GM19351 (cell line): ENCODE data around the gene PTK6.
"Not testable (repeated sequence)": the region's sequence is repeated elsewhere in the genome, so short reads cannot be mapped to it uniquely, and the experiment has no call there.

ENCODE experiments used
- ATAC-seq: cut with Tn5 transposase; IDR thresholded peaks from one replicate; pipeline ENCODE4 v1.9.1; 2021; ENCODE audit warnings: mild to moderate bottlenecking, moderate library complexity; ENCODE audit not compliant: unreplicated experiment

Gene PTK6

DNA sequence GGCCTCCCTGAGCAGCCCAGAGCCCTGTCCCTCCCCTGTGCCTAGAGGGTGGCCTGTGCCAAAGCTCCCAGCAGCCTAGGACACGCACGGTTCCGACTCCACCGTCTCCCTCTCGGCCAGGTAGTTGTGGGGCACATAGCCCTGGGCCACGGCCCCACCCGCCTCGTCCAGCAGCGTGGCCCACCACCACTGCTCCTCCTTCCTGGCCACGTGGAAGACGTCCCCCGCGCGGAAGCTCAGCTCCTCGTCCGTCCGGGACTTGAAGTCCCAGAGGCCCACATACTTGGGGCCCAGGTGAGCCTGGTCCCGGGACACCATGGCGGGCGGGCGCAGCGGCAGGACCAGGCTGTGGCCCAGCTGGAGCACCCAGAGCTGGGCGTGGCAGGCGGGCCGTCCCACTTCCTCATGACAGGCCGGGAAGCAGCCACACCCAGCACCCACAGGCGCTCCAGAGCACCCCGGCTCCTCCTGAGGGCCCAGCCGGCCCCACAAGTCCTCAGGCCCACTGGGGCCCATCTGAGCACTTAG, at the start of gene PTK6:
PTK6 (minus strand) TSS at position 380 of the 528 bp plus-strand sequence; CDS start at position 318, 62 bp downstream.
- peak; percentile 34 for ATAC-seq

DNA sequence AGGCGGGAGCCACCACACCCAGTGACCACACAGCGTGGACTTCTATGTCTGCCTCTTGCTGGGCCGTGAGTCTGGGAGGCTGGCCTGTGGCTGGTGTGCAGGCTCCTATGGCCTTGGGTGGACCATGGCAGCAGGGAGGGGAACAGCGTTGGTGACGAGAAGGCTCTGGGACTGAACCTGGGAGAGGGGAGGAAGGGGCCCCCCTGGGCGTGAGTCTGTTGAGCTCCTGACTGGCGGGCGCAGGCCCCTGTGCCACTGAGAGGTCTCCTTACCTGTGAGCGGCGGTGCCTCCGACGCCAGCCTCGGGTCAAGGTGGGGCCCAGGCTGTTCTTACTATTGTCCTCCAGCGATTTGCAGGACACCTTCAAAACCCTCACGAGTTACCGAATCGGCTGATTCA, 49.6 kb upstream of the PTK6 start:
- ATAC-seq: no peak

DNA sequence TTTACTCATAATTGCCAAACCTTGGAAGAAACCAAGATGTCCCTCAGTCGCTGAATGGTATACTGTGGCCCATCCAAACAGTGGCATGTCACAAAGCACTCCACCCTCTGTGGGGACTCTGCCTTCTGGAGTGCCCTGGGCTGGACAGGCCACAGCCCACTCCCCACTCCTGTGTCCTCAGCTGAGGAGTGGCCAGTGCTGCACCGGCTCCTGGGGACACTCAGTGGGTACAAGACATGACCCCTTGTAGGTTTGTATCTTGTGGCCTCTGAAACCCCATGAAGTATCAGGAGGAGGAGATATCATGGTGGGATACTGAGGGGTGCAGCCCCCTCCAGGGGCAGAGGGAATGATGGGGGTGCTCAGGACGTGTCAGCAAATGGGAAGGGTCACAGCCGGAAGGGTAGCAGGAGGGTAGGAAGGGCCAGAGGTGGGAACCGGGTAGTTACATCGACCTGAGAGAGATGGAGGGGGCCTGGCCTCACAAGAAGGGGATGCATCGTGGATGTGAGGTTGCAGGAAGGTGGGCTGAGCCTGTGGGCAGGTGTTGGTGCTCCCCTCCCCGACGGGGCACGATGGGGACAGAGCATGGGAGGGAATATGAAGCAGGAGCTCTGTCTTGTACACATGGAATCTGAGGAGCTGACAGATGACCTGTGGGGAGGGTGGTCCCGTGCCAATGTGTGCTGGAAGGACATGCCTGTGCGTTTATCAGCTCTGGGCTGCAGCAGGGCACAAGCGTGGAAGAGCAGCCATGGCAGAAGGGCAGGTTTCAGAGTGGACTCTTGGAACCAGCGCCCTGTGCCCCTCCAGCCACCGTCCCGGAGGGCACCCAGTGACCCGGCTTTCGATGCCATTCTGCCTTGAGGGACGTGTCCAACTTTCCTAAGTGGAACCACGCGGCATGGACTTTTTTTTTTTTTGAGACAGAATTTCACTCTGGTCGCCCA, 48.7 kb upstream of the PTK6 start:
- ATAC-seq: no peak

DNA sequence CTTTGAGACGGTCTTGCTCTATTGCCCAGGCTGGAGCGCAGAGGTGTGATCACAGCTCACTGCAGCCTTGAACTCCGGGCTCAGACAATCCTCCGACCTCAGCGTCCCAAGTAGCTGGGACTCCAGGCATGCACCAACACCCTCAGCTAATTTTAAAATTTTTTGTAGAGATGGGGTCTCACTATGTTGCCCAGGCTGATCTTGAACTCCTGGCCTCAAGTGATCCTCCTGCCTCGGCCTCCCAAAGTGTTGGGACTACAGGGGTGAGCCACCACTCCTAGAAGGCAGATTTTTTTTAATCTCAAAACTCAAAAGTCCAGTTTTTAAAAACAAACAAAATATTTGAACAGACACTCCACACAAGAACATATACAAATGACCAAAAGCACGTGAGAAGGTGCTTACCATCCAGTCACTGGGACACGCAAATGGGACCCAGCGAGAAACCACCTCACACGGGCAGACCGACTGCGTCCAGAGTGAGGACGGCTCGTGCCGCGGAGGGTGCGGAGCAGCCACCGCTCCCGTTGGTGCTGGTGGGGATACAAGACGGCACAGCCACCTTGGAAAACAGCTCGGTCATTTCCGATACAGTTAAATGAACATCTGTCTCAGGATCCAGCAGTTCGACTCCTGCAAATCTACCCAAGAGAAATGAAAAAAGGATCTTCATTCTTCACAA, 45.3 kb upstream of the PTK6 start:
- no peak for ATAC-seq

DNA sequence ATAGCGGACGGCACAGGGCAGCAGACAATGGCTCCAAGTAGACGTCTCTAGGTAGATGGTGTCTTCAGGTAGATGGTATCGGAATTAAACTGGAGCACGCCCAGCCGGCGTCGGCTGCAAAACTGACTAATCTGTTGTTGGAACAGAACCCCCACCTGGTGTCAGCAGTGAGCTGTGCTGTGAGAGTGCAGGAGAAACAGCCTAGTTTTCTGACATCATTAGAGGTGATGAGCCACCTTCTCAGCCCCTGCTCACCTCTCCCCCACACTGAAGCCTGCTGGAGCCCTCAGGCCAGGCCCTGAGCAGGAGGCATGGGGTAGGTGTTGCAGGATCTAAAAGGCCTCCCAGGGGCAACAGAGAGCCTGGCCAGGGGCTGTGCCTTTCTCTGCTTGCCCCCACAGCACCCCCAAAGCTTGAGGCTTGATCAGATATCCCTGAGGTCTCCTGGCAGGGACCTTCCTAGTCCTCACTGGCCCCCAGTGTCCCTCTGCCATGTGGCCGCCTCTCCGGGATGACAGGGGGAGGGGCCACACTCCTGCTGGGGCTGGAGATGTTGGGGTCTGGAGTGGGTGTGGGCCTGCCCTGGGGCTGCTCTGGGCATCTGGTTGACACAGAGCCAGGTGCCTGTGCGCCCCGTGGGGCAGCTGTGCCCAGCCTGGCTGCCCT, 43.8 kb upstream of the PTK6 start:
- ATAC-seq: no peak

DNA sequence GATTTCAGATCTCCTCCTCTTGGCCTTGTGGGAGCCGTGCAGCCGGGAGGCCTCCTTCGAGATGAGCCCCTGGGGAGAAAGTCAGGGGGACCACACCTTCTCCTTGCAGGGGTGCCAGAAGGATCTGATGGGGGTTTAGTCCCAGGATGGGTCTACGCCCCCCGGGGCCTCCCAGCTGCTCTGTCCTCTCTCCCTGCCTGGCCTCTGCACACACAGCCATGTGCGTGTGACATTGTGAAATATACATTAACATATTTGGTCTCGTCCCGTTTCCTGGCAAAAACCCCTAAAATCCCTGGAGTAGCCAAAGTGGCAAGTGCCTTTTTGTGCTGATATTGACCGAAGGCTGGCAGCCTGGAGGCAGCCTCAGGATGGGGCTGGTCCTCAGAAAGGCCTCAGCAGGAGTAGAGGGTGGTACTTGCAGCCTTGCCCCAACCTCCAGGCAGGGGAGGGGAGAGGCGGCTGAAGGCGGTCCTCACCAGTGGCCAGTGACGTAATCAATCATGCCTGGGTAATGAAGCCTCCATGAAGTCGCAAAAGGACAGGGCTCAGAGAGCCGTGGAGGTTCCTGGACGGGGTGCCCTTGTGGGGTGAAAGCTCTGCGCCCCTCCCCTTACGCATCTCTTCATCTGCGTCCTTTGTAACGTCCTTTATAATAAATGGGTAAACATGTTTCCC, 42.0 kb upstream of the PTK6 start:
- no peak for ATAC-seq

DNA sequence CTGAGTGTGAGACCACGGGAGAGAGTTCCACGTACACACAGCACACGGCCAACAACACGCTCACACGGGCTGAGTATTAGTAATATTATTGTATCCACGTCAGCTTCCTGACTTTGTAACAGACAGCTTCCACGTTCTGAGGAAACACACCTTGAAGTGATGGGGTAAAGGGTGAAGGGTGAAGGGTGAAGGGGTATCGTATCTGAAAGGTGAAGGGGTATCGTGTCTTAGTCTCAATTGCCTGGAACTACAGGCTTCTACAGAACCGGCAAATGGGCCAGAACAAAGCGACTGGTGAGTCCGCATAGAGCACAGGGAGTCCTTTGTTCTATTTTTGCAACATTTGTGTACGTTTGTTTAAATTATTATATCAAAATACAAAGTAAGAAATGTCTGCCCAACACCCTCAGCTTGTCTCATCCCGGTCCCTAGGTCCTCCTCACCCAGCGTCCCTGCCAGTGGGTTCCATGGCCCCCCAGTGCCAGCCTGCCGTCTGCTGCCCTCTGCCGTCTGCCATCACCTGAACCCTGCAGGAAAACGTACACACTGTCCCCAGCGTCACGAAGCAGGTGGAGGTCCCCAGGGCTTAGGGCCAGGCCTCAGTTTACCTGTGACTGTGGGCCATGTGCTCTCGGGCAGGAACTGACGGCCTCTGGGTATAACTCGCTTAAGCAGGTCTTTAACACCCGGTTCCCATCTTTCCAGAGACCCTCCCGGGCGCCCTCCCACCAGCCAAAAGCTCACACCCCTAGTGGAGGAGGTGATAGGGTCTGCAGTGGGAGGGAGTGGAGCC, 41.2 kb upstream of the PTK6 start:
- no peak for ATAC-seq

DNA sequence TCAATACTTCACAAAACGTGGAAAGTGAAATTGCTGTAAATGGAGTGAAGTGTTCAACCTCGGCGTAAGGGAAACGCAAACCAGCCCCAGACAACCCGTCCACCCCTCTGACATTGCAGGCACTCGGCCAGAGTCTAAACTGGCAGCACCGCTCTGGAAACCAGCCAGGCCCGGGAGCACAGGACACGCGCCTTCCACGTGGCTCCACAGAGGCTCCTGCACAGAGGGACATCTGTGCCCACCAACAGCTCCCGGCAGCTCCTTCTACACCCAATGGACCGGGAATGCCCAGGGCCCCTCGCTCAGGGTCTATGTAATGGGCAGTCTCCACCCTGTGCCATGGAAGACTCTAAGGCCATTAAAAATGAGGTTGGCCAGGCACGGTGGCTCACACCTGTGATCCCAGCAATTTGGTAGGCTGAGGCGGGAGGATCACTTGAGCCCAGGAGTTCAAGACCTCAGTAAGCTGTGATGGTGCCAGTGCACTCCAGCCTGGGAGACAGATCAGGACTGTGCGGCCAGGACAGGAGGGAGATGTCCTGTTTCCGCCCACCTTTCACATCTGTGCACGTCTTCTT, 40.2 kb upstream of the PTK6 start:
- no peak for ATAC-seq

DNA sequence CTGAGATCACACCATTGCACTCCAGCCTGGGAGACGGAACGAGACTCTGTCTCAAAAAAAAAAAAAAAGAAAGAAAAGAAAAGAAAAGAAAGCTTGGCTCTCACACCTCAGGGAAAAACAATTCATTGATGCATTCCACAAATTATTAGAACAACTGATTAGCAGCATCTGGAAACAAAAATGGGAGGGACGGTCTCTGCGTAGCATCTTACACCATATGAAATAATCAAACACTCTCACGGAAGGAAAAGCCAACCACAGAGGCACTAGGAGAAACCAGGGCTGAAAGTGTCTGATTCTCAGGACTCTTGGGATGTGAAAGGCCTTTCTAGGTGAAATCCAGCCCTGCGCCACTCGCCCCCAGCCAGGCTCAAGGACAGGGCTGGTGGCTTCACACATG, 39.1 kb upstream of the PTK6 start:
- no peak for ATAC-seq

DNA sequence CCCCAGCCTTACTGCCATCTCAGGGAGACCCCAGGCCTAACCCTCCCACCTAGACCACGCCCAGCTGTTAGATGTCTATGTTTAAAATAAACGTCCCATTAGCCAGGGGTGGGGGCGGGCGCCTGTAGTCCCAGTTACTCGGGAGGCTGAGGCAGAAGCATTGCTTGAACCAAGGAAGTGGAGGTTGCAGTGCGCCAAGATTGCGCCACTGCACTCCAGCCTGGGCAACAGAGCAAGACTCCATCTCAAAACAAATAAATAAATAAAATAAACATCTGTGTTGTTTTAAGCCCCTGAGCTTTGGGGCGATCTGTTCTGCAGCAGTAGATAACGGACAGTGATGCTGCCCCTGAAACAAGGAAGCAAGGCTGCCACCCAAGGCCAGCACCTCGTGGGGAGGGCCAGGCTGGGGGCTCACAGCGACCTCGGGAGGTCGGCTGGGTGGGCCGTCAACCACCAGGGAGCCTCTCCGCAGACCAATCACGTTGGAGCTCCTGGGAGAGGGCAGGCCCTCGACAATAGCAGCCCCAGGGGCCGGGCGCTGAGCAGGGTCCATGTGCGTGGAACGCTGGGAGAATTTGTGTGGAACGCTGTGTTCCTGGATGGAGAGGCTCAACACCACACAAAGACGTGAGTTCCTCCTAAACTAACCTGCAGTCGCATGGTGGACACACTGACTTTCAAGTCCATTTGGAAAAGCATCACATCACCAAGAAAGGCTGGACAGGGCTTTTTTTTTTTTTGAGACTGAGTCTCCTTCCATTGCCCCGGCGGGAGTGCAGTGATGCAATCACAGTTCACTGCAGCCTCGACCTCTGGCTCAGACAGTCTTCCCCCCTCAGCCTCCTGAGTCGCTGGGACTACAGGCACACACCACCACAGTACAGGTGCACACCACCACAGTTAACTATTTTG, 37.9 kb upstream of the PTK6 start:
- no peak for ATAC-seq

DNA sequence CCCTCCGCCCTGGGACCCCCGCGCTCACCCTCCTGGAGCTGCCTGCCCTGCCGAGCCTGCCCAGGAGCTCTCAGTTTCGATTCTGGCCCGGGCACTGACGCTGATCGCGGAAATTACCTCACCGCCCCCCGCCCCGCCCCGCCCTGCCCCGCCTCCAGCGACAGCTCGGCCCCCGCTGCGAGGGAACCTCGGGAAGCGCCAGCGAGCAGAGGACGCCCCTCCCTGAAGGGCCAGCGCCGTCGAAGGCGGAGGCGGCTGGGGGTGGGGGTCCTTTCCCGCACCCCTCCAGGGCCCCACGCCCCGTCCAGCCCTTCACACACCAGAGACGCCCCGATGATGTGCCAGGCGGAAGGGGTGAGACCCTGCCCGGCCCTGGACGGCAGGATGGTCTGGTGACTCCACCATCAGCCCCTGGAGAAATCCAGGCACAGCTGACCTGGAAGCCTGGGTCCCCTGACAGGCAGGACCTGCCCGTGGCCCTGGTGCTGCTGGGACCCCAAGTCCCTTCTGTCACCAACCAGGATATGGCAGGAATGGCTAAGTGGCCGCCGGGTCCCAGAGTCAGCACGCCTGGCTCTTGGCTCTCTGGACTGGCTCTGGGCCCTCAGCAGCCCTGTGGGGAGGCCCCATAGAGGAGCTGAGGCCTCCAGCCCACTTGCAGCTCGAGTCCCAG, 37.1 kb upstream of the PTK6 start, which contains the start of gene HELZ2:
HELZ2 (minus strand) TSS at position 84 of the 673 bp plus-strand sequence. CDS start 1,854 bp downstream, outside the sequence.
- no peak for ATAC-seq

DNA sequence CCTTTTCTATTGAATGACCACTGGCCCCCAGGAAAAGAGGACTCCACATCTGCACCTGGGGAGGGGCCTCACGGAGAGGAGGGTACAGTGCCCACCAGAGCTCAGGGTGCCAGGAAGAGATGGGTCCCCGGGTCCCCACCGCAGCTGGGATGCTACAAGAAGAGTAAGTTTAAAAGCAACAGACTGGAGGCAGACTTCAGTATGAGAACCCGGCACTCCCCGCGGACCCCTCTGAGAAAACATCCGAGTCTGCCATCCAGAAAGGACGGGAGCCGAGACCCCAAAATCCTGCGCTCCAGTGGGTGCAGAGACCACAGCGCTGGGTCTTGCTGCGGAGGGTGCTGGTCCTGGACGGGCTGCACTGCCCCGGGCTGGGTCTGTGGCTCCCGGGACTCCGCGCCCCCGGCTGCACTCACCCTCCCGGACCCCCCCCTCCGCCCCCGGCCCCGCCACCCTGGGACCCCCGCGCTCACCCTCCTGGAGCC, 36.5 kb upstream of the PTK6 start:
- ATAC-seq: no peak

DNA sequence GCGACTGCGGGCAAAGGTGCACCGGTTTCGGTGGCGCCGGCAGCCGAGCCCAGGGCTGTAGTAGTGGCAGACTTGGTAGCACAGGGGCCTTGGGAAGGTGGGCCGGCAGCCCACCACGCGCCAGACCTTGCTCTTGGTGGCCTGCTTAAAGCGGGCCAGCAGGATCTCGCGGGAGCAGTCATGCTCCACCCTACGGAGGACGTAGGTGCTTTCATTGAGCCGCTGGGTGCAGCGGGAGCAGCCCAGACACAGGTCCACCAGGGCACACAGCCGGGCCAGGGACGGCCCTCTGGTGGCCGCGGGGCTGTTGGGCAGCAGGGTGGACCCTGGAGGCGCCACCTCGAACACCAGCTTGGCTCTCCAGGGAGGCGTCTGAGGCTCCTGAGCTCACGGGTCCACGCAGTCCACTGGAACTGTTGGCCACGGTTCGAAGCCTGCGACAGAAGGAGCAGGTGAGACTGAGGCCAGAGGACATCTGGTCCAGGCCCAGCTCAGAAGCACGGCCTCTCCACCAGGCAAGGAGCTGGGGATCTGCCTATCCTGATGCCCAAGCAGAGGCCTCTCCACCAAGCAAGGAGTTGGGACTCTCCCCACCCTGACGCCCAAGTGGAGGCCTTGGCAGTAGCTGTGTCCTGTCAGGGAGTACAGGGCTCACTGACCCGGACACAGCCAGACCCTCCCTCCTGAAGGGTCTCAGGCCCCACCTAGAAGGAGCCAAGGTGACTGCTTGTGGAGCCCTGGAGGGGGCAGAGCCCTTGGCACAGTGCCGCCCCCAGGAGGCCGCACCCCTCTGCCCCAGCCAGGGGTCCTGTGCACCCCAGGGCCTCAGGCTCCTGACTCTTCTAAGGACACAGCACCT, 35.8 kb upstream of the PTK6 start:
- ATAC-seq: no peak

DNA sequence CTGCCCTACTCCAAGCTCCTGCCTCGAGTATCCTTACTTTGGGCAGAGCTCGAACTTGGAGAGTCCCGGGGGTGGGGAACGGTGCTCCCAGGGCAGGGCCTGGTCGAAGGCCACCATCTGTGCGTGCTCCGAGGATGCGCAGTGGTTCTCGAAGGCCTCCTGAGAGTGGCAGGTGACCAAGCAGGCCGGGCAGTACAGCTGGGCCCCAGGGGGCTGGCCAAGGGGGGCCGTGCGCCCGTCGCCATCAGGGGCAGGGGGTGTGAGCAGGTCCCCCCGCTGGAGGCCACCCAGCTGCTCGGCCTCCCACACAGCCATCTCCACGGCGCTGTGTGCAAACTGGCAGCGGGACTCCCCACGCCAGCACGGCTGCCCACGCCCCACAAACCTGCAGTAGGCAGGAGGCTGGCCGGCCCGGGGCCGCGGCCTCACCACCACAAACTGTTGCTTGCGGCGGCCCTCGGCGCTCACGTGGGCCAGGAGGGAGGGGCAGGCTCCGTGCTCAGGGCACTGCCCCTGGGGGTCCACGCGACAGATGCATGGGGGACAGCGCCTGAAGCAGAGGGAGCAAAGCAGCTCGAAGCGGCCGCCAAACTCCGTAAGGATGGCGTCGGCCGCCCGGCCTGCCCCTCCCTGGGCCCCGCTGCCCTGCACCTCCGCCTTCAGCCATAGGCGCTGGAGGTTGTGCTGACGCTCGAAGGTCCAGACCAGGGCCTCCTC, 35.1 kb upstream of the PTK6 start:
- no peak for ATAC-seq

DNA sequence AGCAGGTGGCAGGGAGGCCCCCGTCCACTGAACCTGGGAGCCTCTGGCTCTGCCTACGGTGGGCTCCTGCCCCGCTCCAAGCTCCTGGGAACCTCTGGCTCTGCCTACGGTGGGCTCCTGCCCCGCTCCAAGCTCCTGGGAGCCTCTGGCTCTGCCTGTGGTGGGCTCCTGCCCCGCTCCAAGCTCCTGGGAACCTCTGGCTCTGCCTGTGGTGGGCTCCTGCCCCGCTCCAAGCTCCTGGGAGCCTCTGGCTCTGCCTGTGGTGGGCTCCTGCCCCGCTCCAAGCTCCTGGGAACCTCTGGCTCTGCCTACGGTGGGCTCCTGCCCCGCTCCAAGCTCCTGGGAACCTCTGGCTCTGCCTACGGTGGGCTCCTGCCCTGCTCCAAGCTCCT, 33.9 kb upstream of the PTK6 start:
- ATAC-seq: not testable (repeated sequence)
